Spinal cord (tissue), 10 donors: ENCODE measurements around the gene ZBTB16. TPM values are rescaled to one million over a fixed set of nuclear protein-coding genes. Genes with fewer than 3 reads are reported as not detected.

Source experiments
- DNase-seq, 6 donors: peaks; one replicate each; pipeline versions ENCODE4 v3.0.0 to v3.0.0-alpha.2; 2013 to 2015; ENCODE audit warnings: low spot score in 6 of 6, low read depth in 4 of 6
- H3K27ac ChIP-seq: one replicate; pipeline ENCODE4 v1.5.1; 2013; ENCODE audit warnings: low read depth, low read length, control low read depth
- H3K27me3 ChIP-seq: one replicate; pipeline ENCODE4 v1.6.1; 2013; ENCODE audit warnings: low read length; ENCODE audit not compliant: control insufficient read depth, insufficient read depth
- H3K36me3 ChIP-seq: one replicate; pipeline ENCODE4 v1.6.1; 2013; ENCODE audit warnings: low read length; ENCODE audit not compliant: control insufficient read depth, insufficient read depth
- H3K4me1 ChIP-seq: one replicate; pipeline ENCODE4 v1.6.1; 2013; ENCODE audit warnings: low read length; ENCODE audit not compliant: control insufficient read depth, insufficient read depth
- H3K4me3 ChIP-seq: one replicate; pipeline ENCODE4 v1.5.1; 2013; ENCODE audit warnings: low read depth, low read length, control low read depth
- H3K9me3 ChIP-seq: one replicate; pipeline ENCODE4 v1.6.1; 2013; ENCODE audit warnings: low read length; ENCODE audit not compliant: control insufficient read depth, insufficient read depth
- WGBS: methylation state at CpG from one replicate; pipeline ENCODE4 v1.1.5; 2013; ENCODE audit warnings: missing lambda C conversion rate; ENCODE audit not compliant: insufficient coverage; 5-methylcytosine and 5-hydroxymethylcytosine counted together
- polyA plus RNA-seq, 2 donors: library from polyadenylated mRNA; unstranded; fragments of 120-200 nt; gene quantifications; one replicate each; pipeline ENCODE4 v1.2.1, GENCODE V29; 2013; ENCODE audit not compliant: insufficient read length in 2 of 2
- total RNA-seq, 2 donors: library from RNA; depleted of rRNA in 1 of 2; stranded (reverse); fragments of 120-200 nt in 1 of 2; fragments of >200 nt in 1 of 2; gene quantifications; one replicate each; pipeline versions ENCODE4 v1.2.3 to v1.2.4, GENCODE V29; 2013 to 2014
- donor health status: healthy.

Gene ZBTB16
- total and polyA plus RNA-seq, 4 donors: 4.5 to 17.9 (median 9.2) TPM

DNA sequence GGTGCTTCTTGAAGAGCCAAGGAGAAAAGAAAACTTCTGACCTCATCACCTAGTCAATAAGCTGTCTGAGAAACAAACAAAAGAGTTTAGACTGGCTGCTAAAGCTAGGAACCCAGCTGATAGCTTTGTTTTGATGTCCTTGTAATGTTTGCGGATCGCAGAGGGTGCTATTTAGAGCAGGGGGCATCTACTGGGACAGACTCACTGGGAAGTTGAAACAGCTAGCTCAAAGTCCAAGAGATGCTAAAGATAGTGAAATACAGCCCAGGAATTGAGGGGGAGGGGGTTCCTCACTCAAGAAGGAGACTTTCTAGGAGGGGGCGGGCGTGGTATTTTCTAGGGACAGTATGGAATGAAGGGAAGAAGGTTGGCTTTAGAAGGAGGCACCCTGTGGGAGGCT, 18.9 kb downstream of the ZBTB16 start:
- peak in 1 of 6 donors; percentile 46 for DNase-seq
- no peaks in the 10 kb centered on the region for H3K9me3 ChIP-seq
- H3K4me3 ChIP-seq: no peak overlapping the region
- peaks cover 20% of the 10 kb centered on the region for H3K27me3 ChIP-seq
- no peak overlapping the region for H3K27ac ChIP-seq
- H3K36me3 ChIP-seq: no peaks in the 10 kb centered on the region
- peaks cover 62% of the 10 kb centered on the region for H3K4me1 ChIP-seq
- 84% methylated on average over 4 of the region's 4 CpGs for WGBS

DNA sequence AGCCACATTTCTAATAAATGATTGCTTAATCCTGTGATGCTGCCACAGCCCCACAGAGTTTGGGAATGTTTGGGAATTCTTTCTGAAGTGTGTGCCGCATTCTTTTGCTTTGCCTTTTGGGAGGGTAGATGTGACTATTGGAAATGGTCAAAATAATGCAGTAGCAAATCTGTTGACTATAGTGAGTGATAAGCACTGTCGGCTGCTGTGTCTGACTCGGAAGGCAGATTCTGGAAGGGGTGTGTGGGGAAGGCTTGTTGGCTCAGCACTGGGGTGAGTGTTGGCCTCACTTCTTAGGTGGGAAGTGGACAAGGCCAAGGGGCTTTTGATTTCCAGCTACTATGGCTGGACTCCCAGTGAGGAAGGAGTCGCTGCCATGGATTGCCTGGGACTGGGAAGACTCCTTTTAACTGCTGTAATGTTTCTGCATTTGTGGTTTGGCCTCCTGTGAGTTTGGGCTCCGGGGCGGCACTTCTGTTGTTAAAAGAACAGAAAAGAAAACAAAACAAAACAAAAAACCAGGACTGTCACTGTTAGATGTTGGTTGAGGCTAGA, 20.1 kb downstream of the ZBTB16 start:
- 68% methylated on average over 3 of the region's 6 CpGs for WGBS
- H3K27me3 ChIP-seq: peaks cover 22% of the 10 kb centered on the region
- H3K27ac ChIP-seq: peak overlapping the region; percentile 5
- DNase-seq: peak in 1 of 6 donors; percentile 61
- H3K9me3 ChIP-seq: no peaks in the 10 kb centered on the region
- no peak overlapping the region for H3K4me3 ChIP-seq
- H3K4me1 ChIP-seq: peaks cover 57% of the 10 kb centered on the region
- H3K36me3 ChIP-seq: no peaks in the 10 kb centered on the region

DNA sequence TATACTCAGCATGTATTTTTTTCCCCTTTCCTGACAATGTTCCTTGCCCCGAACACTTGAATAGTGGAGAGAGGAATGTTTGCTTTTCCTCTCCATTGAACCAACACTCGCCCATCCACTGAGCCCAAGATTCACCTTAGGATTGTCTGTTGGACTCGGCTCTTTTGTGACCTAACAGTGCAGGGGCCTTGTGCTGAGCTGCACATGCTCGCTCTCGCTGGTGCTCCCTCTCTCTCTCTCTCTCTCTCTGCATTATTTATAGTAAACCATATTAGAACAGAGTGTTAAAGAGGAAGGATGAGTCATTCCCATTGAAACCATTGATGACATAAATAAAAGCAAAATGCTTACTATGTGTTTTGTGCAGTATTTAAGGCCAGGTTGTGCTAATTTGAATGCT, 20.7 kb downstream of the ZBTB16 start:
- Histone ChIP-seq H3K36me3 (no peaks in the 10 kb centered on the region), H3K27ac (peak overlapping the region; percentile 5), H3K9me3 (no peaks in the 10 kb centered on the region), H3K4me1 (peaks cover 53% of the 10 kb centered on the region), H3K27me3 (peaks cover 20% of the 10 kb centered on the region), H3K4me3 (no peak overlapping the region)
- WGBS: no CpG with 5 or more reads among the region's 5 CpGs
- no peak for DNase-seq

DNA sequence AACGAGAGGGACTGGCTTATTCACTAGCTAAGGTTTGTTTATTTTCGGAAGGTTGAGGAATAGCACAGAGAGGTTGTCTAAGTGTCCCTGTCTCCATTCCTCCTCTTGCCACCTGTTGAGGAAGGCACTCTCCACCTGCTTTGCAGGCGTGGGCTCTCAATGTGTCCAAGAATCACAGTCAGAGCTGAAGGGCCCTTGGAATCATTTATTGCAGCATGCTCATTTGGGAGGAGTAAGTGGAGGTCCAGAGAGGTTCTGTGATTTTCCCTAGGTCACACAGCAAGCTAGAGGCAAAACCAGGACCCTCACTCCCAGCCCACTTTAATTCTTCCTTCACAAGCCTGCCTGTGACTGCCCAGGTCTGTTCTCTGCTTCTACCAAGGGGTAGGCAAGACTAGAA, 21.3 kb downstream of the ZBTB16 start:
- Histone ChIP-seq H3K36me3 (no peaks in the 10 kb centered on the region), H3K9me3 (no peaks in the 10 kb centered on the region), H3K4me1 (peaks cover 53% of the 10 kb centered on the region), H3K4me3 (no peak overlapping the region), H3K27ac (no peak overlapping the region), H3K27me3 (peaks cover 20% of the 10 kb centered on the region)
- no peak for DNase-seq
- WGBS: 80% methylated on average over 1 of the region's 3 CpGs

DNA sequence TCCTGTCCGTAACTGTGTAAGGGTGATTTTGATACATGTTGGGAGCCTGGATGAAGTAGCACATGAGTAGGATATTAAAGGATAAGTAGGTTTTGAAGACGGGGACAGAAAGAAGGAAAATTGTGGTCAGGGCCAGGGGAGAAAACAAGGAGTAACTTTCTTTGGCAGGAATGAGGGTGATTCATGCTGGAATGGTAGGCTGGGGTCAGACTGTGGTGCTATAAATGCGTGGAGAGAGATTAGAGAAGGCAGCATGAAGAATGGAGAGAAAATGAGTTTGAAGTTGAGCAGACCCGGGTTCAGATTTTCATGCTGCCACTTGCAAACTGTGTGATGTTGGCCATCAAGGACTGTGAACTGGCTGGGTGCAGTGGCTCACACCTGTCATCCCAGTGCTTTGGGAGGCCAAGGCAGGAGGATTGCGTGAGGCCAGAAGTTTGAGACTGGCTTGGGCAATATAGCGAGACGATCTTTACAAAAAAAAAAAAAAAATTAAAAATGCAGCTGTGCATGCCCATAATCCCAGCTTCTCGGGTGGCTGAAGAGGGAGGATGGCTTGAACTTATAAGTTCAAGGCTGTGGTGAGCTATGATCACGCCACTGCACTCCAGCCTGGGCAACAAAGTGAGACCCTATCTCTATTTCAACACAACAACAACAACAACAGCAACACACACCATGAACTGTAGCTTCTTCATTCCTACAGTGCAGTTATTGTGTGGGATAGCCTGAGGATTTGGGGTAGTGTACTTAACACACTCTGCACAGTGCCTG, 22.3 kb downstream of the ZBTB16 start:
- Histone ChIP-seq H3K27ac (no peak overlapping the region), H3K4me1 (peaks cover 44% of the 10 kb centered on the region), H3K27me3 (peaks cover 18% of the 10 kb centered on the region), H3K9me3 (no peaks in the 10 kb centered on the region), H3K4me3 (no peak overlapping the region), H3K36me3 (no peaks in the 10 kb centered on the region)
- WGBS: 77% methylated on average over 4 of the region's 9 CpGs
- DNase-seq: no peak

DNA sequence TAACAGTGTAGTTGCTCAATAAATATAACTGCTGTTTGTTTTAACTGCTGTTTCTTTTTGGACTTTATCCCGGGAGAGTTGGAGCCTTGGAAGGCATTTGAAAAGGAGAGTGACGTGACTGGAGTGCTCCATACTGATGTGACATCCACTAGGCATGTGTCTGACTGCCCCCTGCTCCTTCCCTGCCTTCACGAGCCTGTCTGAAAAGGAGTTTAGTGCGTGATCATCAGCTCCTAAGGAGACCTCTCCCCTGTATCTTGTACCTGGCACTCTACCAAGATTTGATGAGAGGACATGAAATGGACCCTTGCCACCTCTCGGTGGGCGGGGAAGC, 22.9 kb downstream of the ZBTB16 start:
- H3K27ac ChIP-seq: no peak overlapping the region
- H3K36me3 ChIP-seq: no peaks in the 10 kb centered on the region

DNA sequence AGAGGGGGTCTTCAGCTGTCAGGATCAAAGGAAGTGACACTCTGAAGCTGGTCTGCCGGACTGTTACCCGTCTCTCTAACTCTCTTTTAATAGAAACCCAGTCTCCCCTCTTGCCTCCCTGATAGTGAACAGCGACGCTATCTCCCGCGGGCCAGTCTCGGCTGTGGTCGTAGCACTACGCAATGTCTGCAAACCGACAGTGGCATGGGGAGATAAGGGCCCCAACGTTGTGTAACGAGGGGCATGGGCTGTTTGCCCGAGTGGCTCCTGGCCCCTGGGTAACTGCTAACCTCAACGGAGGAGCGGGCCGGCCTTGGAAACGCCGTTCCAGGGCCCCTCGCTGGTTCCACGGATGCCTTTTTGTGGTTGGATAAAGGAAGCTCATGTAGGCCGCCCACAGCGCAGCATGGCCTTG, 23.3 kb downstream of the ZBTB16 start:
- DNase-seq: peak in 1 of 6 donors; percentile 40
- H3K4me1 ChIP-seq: peaks cover 37% of the 10 kb centered on the region
- H3K27me3 ChIP-seq: peaks cover 11% of the 10 kb centered on the region
- no peak overlapping the region for H3K4me3 ChIP-seq
- WGBS: 36% methylated on average over 12 of the region's 22 CpGs
- H3K36me3 ChIP-seq: no peaks in the 10 kb centered on the region
- no peaks in the 10 kb centered on the region for H3K9me3 ChIP-seq
- no peak overlapping the region for H3K27ac ChIP-seq

More for the DNA sequence above, 22.9 kb downstream of the ZBTB16 start:
- no peaks in the 10 kb centered on the region for H3K9me3 ChIP-seq
- peaks cover 39% of the 10 kb centered on the region for H3K4me1 ChIP-seq
- WGBS: 45% methylated on average over 2 of the region's 6 CpGs
- DNase-seq: peak in 2 of 6 donors; percentile 43 to 64
- no peak overlapping the region for H3K4me3 ChIP-seq
- peaks cover 13% of the 10 kb centered on the region for H3K27me3 ChIP-seq

DNA sequence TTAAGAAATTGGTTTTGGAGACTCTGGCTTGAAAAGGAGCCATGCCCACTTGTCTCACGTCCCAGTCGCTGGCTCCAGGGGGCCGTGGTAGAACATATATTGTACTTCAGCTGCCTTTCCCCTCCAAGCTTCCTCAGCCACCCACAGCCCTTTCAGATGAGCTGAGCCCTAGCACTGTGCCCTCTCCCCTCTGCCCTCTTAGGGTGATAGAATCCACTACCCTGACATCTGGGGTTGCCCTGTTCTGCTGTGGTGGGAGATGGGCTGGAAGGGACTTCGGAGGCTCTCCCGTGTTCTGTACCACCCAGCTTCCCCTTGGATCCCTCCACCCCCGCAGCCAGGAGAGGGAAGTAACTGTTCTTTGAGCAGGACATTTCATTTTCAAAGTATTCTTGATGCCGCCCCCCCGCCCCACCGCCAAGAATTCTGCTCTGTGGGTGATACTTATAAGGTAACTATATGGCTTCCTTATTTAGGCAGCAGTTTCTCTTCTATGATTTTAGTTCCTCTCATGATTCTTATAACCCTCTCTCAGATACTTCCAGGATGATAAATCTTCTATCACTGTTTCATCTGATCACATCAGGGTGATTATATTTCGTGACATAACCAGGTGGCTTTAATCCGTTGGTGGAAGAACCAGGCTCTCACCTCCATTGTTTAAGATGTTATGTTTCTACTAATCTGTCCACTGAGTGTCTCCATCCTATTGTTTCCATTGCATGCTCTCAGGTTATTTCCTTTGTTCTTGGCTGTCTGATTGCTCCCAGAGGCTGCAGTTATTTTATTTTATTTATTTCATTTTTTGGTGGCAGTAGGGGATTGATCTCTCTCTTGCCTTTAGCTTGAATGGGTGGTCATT, 24.1 kb downstream of the ZBTB16 start:
- Histone ChIP-seq H3K4me1 (peaks cover 36% of the 10 kb centered on the region), H3K4me3 (no peak overlapping the region), H3K27ac (no peak overlapping the region), H3K9me3 (no peaks in the 10 kb centered on the region), H3K36me3 (no peaks in the 10 kb centered on the region), H3K27me3 (peaks cover 8% of the 10 kb centered on the region)
- WGBS: 28% methylated on average over 3 of the region's 11 CpGs
- DNase-seq: no peak

DNA sequence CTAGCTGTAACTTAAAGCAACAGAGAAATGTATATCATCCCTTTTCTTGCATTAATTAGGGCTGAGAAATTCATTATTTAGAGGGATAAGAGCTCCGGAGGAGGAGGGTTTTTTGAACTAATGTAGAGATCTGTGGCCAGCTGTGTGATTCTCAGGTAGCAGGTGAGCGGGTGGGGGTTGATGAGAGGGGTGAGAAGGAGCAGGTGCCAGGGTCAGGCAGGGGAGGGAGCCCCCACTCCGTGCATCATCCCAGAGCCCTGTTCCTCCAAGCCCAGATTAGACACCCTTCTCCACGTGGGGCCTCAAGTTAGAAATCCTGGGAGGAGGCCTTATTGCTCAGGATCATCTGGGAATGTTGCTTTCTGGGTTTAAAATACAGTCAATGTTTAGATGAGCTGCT, 24.9 kb downstream of the ZBTB16 start:
- Histone ChIP-seq H3K27ac (no peak overlapping the region), H3K4me1 (peaks cover 33% of the 10 kb centered on the region)
- 100% methylated on average over 1 of the region's 4 CpGs for WGBS

More for the DNA sequence above, 24.9 kb downstream of the ZBTB16 start:
- Histone ChIP-seq H3K4me3 (no peak overlapping the region), H3K27me3 (peaks cover 5% of the 10 kb centered on the region), H3K36me3 (no peaks in the 10 kb centered on the region), H3K9me3 (no peaks in the 10 kb centered on the region)
- DNase-seq: no peak
